Immature natural killer cell (primary cell): ENCODE data around the gene DAGLA. TPM values are rescaled to one million over a fixed set of nuclear protein-coding genes. Genes with fewer than 3 reads are reported as not detected.

ENCODE experiments used
- DNase-seq, 3 donors: peaks; one replicate each; pipeline ENCODE4 v3.0.0; 2022; ENCODE audit warnings: mixed read lengths in 1 of 3
- H3K27ac Mint-ChIP-seq, 6 donors: one replicate each; pipeline ENCODE4 v1.8.0; 2020; ENCODE audit warnings: mixed read lengths in 6 of 6, mild to moderate bottlenecking in 5 of 6, inconsistent platforms in 4 of 6, moderate library complexity in 3 of 6
- H3K27me3 Mint-ChIP-seq, 3 donors: one replicate each; pipeline ENCODE4 v1.8.0; 2020 to 2021; ENCODE audit warnings: low read depth in 3 of 3, mild to moderate bottlenecking in 3 of 3, mixed read lengths in 3 of 3, moderate library complexity in 3 of 3, inconsistent platforms in 1 of 3
- H3K36me3 Mint-ChIP-seq, 3 donors: one replicate each; pipeline ENCODE4 v1.8.0; 2020; ENCODE audit warnings: mixed read lengths in 3 of 3, inconsistent platforms in 2 of 3, mild to moderate bottlenecking in 2 of 3
- H3K4me1 Mint-ChIP-seq, 2 donors: one replicate each; pipeline ENCODE4 v1.8.0; 2020; ENCODE audit warnings: inconsistent platforms in 2 of 2, mild to moderate bottlenecking in 2 of 2, mixed read lengths in 2 of 2, moderate library complexity in 1 of 2
- H3K4me3 Mint-ChIP-seq, 5 donors: one replicate each; pipeline ENCODE4 v1.8.0; 2020; ENCODE audit warnings: mild to moderate bottlenecking in 5 of 5, mixed read lengths in 5 of 5, inconsistent platforms in 3 of 5, moderate library complexity in 3 of 5
- H3K9me3 Mint-ChIP-seq, 6 donors: one replicate each; pipeline ENCODE4 v1.8.0; 2020; ENCODE audit warnings: mild to moderate bottlenecking in 6 of 6, mixed read lengths in 6 of 6, inconsistent platforms in 4 of 6, moderate library complexity in 3 of 6
- polyA plus RNA-seq, 3 donors: library from polyadenylated mRNA; unstranded; fragments of 300-500 nt; fragmentation: Illumina TruSeq; gene quantifications; one replicate each; pipeline ENCODE4 v1.2.3, GENCODE V29; 2021

The DAGLA gene
- polyA plus RNA-seq, 3 donors from 2014 or later = not detected

- Mint-ChIP-seq H3K27me3 (peaks cover 0 to 2% (median 0%) of the 10 kb centered on the region in 3 donors), H3K4me1 (peaks cover under 1 to 3% of the 10 kb centered on the region in 2 donors), H3K4me3 (no peak overlapping the region), H3K9me3 (no peaks in the 10 kb centered on the region), H3K27ac (no peak overlapping the region), H3K36me3 (no peaks in the 10 kb centered on the region)
- no peak for DNase-seq
Measured at GRCh38 chr11:61726775-61727174, 46.6 kb downstream of the DAGLA start.

GRCh38 chr11:61727401-61727811 is 47.2 kb downstream of the DAGLA start:
- DNase-seq = no peak

DNA sequence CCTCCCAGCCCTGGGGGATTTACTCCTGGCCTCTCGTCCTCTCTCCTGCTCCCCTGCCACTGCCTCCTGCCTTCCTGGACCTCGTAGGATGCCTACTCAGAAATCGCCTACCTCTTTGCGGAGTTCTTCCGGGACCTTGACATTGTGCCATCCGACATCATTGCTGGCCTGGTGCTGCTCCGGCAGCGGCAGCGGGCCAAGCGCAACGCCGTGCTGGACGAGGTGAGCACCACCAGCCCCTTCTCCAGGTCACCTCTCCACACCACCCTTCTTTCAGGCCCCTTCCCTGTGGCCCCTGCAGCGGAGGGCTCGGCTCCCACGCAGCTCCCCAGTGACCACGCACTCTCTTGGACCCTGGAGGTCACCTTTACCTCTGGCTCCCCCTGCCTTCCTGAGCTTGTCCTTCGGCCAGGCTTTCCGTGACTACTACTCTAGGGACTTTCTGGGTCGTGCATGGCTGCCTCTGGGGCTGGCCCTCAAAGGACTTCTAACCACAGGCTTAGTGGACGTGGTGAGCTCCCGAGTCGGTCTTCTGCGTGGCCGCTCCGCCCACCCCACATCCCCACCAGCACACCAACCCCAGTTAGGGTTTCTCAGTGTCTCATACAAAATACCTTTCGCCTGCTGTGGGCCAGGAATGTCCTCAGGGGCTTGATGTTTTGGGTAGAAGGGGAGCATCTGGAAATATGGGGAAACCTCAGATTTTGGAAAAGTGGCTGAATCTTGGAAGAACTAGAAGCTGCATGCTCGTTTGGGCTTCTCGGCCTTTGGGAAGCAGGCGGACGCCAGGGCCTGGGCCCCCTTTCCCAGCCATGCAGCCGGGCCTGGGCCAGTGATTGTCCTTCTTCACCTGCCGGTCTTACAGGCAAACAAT is 48.1 kb downstream of the DAGLA start:
- H3K36me3 Mint-ChIP-seq = no peaks in the 10 kb centered on the region
- H3K9me3 Mint-ChIP-seq = no peaks in the 10 kb centered on the region
- H3K27me3 Mint-ChIP-seq = peaks cover 0 to 2% (median 0%) of the 10 kb centered on the region in 3 donors
- H3K27ac Mint-ChIP-seq = no peak overlapping the region
- peaks cover 1 to 3% of the 10 kb centered on the region in 2 donors for H3K4me1 Mint-ChIP-seq
- H3K4me3 Mint-ChIP-seq = no peak overlapping the region
- no peak for DNase-seq

More at GRCh38 chr11:61727401-61727811, 47.2 kb downstream of the DAGLA start:
- Mint-ChIP-seq H3K27ac (no peak overlapping the region), H3K27me3 (peaks cover 0 to 2% (median 0%) of the 10 kb centered on the region in 3 donors), H3K9me3 (no peaks in the 10 kb centered on the region), H3K4me1 (no peaks in the 10 kb centered on the region), H3K4me3 (no peak overlapping the region), H3K36me3 (no peaks in the 10 kb centered on the region)

DNA sequence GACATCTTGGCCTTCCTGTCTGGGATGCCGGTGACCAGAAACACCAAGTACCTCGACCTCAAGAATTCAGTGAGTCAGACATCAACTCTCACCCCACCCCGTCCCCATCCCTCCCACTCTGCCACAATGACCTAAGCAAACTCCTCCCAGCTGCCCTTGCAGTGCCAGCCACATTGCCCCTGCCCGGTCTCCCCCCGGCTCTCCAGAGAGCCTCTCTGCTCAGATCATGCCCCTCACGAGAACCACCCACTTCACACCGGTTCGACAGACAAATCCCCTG is 48.7 kb downstream of the DAGLA start:
- Mint-ChIP-seq H3K27ac (no peak overlapping the region), H3K36me3 (no peaks in the 10 kb centered on the region), H3K27me3 (peaks cover 0 to 2% (median 1%) of the 10 kb centered on the region in 3 donors), H3K4me1 (peaks cover 4 to 5% of the 10 kb centered on the region in 2 donors), H3K4me3 (no peak overlapping the region), H3K9me3 (no peaks in the 10 kb centered on the region)
- DNase-seq = no peak

- no peak overlapping the region for H3K4me3 Mint-ChIP-seq
- DNase-seq = no peak
- peaks cover 0 to 2% (median 2%) of the 10 kb centered on the region in 3 donors for H3K27me3 Mint-ChIP-seq
- no peak overlapping the region for H3K27ac Mint-ChIP-seq
- H3K4me1 Mint-ChIP-seq = peaks cover 4 to 5% of the 10 kb centered on the region in 2 donors
- no peaks in the 10 kb centered on the region for H3K9me3 Mint-ChIP-seq
- no peaks in the 10 kb centered on the region for H3K36me3 Mint-ChIP-seq
Measured at GRCh38 chr11:61730240-61730994, 50.2 kb downstream of the DAGLA start.

DNA sequence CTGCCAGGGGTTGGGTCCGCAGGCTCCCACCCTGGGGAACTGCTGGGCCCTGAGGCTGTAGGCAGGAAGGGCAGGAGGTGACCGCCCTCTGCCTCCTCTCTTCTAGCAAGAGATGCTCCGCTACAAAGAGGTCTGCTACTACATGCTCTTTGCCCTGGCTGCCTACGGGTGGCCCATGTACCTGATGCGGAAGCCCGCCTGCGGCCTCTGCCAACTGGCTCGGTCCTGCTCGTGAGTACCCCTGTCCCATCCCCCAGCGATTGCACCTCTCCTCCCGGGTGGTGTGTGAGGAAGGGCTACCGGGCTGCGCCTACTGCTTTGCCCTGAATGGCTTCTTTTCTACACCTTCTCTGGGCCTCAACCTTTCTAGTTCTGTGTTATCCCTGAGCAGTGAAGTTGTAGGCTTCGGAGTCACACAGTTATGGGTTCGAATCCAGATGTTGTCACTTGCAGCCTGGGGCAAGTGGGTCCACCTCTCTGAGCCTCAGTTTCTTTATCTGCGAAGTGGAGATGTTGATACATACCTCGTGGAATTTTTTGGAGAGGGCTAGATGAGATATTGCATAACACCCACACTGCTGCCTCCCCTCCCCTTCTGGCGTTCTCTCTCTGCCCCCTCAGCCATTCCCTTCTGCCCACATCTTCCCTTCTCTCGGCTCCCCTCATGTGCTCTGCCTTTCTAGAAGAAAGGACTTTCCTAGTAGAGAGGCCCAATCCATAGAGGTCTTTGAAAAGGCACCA is 51.2 kb downstream of the DAGLA start:
- no peak for DNase-seq
- Mint-ChIP-seq H3K27me3 (peaks cover 0 to 2% (median 2%) of the 10 kb centered on the region in 3 donors), H3K27ac (no peak overlapping the region), H3K9me3 (no peaks in the 10 kb centered on the region), H3K4me3 (no peak overlapping the region), H3K4me1 (peaks cover 4 to 5% of the 10 kb centered on the region in 2 donors), H3K36me3 (no peaks in the 10 kb centered on the region)

DNA sequence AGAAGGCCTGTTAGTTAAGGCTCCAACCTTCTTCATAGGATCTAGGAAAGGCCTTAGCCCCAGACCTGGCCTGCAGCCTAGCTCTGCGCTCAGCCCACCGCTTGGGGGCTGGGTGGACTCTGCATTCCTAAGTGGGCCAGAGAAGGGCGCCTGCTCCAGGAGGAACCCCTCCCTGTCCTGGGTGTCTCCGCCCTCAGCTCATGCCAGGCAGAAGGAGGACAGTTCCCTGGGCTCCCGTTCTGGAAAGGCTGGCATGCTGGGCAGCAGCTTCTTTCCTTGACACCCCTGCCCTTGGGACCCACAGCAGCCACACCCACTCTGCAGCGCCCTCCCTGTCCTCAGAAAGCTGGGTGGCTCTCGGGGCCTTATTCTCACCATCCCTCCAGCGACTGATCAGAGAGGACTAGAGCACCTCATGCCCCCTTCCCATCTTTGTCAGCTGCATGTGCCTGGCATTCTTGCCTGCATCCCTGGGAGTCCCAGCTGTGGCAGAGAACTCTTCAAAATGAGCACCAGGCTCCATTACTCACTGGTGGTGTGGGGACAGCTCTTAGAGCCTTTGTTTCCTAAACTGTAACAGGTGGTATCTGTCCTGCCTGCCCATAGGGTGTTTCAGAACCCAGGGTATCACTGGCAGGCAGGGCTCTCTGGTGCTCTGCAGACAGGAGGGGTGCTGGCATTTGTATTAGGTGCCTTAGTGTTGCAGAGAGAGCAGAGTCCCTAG is 51.9 kb downstream of the DAGLA start:
- Mint-ChIP-seq H3K27me3 (peaks cover 0 to 2% (median 2%) of the 10 kb centered on the region in 3 donors), H3K4me3 (no peak overlapping the region), H3K4me1 (peaks cover 4 to 5% of the 10 kb centered on the region in 2 donors), H3K9me3 (no peaks in the 10 kb centered on the region), H3K27ac (no peak overlapping the region), H3K36me3 (no peaks in the 10 kb centered on the region)
- no peak for DNase-seq

- Mint-ChIP-seq H3K4me1 (peaks cover 4 to 5% of the 10 kb centered on the region in 2 donors), H3K36me3 (no peaks in the 10 kb centered on the region), H3K27ac (no peak overlapping the region), H3K9me3 (no peaks in the 10 kb centered on the region), H3K27me3 (peaks cover 0 to 4% (median 2%) of the 10 kb centered on the region in 3 donors), H3K4me3 (no peak overlapping the region)
- DNase-seq = no peak
Measured at GRCh38 chr11:61732705-61733104, 52.5 kb downstream of the DAGLA start.

DNA sequence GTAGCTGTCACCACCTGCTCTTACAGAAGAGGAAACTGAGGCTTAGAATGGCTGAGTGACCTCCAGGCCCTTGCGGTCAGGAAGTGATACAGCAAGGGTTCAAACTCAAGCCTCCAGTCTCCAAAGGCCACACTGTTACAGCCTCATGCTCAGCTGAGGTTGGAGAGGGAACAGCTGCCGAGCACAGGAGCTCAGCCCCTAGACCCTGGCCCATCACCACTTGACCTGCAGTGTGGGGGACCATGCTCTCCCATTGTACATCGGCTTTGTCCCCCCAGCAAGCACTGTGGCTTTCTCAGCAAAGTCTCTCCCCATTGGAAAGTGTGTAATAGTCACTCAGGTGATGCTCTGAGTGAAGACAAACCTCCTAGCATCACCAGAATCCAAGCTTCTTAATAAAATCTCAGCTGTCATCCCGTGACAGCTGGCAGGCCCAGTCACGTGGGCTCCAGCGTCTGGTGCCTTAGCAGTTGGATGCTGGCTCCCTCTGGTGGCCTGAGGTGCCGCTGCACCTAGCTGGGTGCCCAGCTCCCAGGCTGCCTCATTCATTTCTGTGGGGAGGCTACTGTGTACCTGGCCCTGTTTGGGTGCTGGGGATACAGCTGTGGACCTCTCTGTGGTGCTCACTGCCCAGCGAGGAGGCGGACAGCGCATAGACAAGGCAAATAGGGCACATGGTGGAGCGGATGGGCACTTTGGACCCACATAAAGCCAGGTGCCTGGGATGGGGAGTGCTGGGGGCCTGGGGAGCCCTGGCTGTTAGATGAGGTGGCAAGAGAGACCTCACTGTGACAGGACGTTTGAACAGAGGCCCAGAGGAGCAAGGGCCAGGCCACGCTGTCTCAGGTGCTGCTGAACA is 53.2 kb downstream of the DAGLA start:
- peak; percentile 72 to 77 (median 74) for DNase-seq
- H3K4me3 Mint-ChIP-seq = no peak overlapping the region
- peak overlapping the region in 4 of 6 donors; percentile 36 to 88 (median 72) for H3K27ac Mint-ChIP-seq
- no peaks in the 10 kb centered on the region for H3K36me3 Mint-ChIP-seq
- H3K27me3 Mint-ChIP-seq = peaks cover 0 to 4% (median 2%) of the 10 kb centered on the region in 3 donors
- no peaks in the 10 kb centered on the region for H3K9me3 Mint-ChIP-seq
- peaks cover 4 to 5% of the 10 kb centered on the region in 2 donors for H3K4me1 Mint-ChIP-seq

GRCh38 chr11:61734767-61735166 is 54.6 kb downstream of the DAGLA start:
- H3K27me3 Mint-ChIP-seq = peaks cover 0 to 4% (median 2%) of the 10 kb centered on the region in 3 donors
- H3K4me3 Mint-ChIP-seq = no peak overlapping the region
- H3K36me3 Mint-ChIP-seq = no peaks in the 10 kb centered on the region
- H3K27ac Mint-ChIP-seq = no peak overlapping the region
- no peak for DNase-seq
- no peaks in the 10 kb centered on the region for H3K9me3 Mint-ChIP-seq
- peaks cover 4 to 5% of the 10 kb centered on the region in 2 donors for H3K4me1 Mint-ChIP-seq

DNA sequence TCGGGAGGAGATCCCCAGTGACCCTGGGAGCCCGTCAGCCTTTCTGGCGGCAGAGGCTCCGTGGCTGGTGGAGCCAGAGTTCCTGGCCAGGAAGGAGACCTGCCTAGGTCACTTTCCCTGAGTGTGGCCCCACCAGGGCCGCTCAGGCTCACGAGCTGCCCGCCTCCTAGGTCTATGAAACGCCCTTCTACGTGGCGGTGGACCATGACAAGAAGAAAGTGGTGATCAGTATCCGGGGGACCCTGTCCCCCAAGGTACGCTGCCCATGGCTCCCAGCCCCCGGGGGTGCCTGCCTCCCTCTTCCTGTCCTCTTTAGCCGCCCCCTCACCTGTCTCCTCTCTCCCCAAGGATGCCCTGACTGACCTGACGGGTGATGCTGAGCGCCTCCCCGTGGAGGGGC is 55.2 kb downstream of the DAGLA start:
- H3K4me1 Mint-ChIP-seq = peaks cover 4 to 5% of the 10 kb centered on the region in 2 donors
- H3K27ac Mint-ChIP-seq = no peak overlapping the region
- H3K4me3 Mint-ChIP-seq = no peak overlapping the region
- peaks cover 0 to 2% (median 2%) of the 10 kb centered on the region in 3 donors for H3K27me3 Mint-ChIP-seq
- H3K36me3 Mint-ChIP-seq = no peaks in the 10 kb centered on the region
- no peaks in the 10 kb centered on the region for H3K9me3 Mint-ChIP-seq
- no peak for DNase-seq

- H3K27me3 Mint-ChIP-seq = peaks cover 0 to 2% (median 2%) of the 10 kb centered on the region in 3 donors
- no peaks in the 10 kb centered on the region for H3K9me3 Mint-ChIP-seq
- no peak overlapping the region for H3K4me3 Mint-ChIP-seq
- no peak overlapping the region for H3K27ac Mint-ChIP-seq
- DNase-seq = no peak
- peaks cover 4 to 5% of the 10 kb centered on the region in 2 donors for H3K4me1 Mint-ChIP-seq
- no peaks in the 10 kb centered on the region for H3K36me3 Mint-ChIP-seq
Measured at GRCh38 chr11:61736310-61736709, 56.1 kb downstream of the DAGLA start.
